Left lobe of liver (tissue), 2 donors: ENCODE results near the gene LRBA. TPM values are rescaled to one million over a fixed set of nuclear protein-coding genes. Genes with fewer than 3 reads are reported as not detected.
"Not testable (repeated sequence)": the region's sequence is repeated elsewhere in the genome, so short reads cannot be mapped to it uniquely, and the experiment has no call there.

ENCODE experiments used
- ATAC-seq: fragments of 200-7000 bp; cut with Tn5 transposase; one replicate; pipeline ENCODE4 v1.9.1; 2020; ENCODE audit warnings: mild to moderate bottlenecking, moderate library complexity
- DNase-seq: peaks from one replicate; pipeline ENCODE4 v3.0.0-alpha.2; 2020; ENCODE audit warnings: low spot score
- total RNA-seq: library from RNA; stranded (reverse); gene quantifications from one replicate; pipeline ENCODE4 v1.2.1, GENCODE V29; 2021
- donor health status: DM: no; HTN: no; CAD: no; lungs with moderate emphysema.
- donor health status: DM: no; HTN: yes; CAD: no.

LRBA gene
- total RNA-seq, 1 donor from 2014 or later = 26.7 TPM

DNA sequence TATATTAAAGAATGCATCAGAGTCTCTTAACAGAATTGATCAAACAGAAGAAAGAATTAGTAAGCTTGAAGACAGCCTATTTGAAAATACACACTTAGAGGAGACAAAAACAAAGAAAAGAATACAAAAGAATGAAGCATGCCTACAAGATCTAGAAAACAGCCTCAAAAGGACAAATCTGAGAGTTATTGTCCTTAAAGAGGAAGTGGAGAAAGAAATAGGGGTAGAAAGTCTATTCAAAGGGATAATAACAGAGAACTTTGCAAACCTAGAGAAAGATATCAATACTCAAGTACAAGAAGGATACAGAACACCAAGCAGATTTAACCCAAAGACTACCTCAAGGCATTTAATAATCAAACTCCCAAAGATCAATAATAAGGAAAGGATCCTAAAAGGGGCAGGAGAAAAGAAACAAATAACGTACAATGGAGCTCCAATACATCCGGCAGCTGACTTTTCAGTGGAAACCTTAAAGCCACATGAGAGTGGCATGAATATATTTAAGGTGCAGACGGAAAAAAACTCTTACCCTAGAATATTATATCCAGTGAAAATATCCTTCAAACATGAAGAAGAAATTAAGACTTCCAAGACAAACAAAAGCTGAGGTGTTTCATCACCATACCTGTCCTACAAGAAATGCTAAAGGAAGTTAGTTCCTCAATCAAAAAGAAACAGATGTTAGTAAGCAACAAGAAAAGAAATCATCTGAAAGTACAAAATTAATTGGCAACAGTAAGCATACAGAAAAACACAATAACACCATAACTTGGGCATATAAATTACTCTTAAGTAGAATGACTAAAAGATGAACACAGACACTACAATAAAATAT lies 36.1 kb downstream of the LRBA start:
- no peak for ATAC-seq
- no peak for DNase-seq

DNA sequence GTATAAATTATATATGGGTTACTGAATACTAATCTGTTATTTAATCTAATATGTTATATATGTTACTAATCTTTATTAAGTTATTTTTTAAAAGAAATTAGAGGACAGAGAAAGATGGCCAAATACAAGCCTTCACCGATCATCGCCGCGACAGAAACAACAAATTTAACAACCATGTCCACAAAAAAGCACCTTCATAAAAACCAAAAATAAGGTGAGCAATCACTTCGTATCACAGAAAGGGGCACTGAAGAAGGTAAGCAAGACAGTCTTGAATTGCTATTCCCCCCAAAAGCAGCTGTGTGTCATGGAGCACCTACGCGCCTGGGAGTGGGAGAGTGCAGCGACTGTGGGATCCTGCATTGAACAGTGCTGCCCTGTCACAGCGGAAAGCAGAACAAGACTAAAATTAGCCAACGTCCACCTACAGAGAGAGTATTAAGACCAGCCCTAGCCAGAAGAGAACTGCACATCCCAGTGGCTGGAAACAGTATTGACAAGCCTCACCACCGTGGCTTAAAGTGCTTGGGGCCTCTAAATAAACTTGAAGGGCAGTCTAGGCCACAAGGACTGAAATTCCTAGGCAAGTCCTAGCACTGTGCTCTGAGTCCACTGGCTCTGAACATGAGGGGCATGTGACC lies 38.5 kb downstream of the LRBA start:
- no peak for DNase-seq
- ATAC-seq = peak; percentile 19

DNA sequence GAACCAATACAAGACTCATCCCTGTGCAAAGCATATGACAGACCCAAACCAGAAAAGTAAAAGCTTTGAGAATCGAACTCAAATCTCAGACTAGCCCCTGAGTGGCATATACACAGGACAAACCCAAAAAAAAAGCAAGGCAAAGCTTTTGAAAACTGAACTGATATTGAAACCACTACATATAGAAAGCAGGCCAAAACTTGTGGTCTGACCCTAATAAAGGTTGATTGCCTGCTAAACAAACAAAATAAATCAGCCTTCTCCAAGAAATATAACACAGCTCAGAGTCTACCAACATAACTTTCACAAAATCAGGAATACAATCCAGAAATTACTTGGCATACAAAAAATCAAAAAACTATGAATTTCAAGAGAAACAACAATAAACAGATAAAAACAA lies 40.3 kb downstream of the LRBA start:
- peak; percentile 67 for ATAC-seq

DNA sequence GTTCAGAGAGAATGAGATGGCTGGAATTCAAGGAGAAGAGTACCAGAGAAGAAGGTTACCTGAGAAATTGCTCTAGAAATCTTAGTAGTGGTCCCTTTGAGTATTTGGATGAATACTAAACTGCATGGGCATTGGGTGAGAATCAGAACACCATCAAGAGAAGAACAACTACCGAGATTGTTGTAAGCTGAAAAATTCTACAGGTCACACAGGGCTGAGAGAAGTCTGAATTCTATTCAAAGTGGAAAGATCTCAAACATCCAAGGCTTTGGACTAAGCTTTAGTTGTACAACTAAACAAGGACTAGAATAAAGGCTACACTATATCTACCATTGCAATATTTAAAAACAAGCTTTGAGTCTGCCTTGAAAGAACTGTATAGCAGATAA lies 40.8 kb downstream of the LRBA start:
- ATAC-seq (no peak), DNase-seq (no peak)

More for the DNA sequence above, 40.3 kb downstream of the LRBA start:
- DNase-seq = no peak

DNA sequence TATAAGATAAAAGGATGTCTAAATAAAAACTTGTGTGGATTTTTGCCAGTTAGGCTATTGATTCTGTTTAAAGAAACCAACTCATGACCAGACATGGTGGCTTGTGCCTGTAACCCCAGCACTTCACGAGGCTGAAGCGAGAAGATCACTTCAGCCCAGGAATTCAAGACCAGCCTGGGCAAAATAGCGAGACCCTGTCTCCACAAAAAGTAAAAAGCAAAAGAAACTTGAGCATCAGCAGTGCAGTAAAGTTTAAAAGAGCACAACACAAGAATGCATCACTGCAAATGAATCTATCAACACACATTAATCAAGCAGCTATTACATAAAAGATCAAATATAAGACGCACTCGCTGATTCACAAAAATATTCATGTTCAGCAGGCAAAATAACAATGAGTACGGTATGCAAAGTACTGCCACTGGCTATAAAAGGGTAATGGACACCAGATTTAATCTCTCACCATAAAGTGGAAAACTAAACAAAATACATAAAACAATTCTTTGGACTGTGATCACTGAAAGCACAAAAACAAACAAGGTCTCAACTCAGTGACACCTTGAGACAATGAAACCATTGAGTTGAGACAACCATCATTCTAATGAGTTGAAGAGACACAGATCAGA lies 41.3 kb downstream of the LRBA start:
- DNase-seq (no peak), ATAC-seq (no peak)

DNA sequence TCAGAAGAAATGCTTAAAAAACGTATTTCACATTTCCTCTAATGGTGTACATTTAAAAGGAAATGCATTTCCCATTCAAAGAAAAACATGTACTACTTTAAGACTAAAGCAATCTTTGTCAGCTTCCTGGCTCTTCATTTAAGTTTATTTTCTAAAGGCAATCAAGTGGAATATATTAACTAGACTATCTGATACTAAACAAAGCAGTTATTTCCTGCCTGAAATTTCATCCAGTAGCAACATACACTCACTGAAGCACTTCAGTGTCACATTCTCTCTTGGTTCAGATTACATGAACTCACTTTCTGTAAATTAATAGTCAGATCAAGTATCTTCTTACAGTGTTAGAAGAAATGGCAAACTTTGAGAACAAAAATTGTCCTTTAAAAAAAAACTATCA lies 42.5 kb downstream of the LRBA start:
- DNase-seq (no peak), ATAC-seq (no peak)

DNA sequence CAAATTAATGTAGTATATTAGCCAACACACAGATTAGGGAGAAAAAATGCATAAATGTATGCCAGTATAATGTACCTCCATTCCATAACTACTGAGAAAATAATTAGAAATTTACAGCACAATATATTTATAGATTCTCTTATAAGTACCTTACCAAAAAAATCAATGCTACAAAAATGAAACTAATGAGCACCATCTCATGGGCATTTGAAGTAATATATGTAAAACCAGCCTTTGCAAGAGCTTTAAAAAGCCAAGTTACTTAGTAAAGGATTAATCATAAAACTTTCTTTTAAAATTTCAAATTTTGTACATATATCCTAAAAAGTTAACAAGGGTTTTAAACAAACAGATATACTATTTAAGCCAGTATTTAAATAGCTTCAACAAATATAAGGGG lies 43.2 kb downstream of the LRBA start:
- DNase-seq (no peak), ATAC-seq (no peak)

DNA sequence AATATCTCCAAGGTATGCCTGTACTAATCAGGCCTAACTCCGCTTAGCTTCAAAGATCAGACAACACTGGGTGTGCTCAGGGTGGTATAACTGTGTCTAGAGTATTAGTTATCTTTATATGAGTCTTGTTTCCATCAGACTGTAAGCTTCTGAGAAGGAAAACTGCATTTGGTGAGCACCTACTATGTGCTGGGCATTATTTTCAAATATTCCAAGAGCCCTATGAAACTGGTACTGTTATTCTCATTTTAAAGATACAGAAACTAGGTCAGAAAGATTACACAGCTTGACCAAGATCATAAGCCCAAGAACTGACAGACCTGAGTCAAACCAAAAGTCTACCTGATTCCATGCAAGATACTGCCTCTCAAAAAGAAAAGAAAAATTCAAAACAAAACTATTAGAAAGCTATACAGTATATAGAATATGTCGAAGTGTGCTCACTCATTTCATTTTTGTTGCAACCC lies 44.4 kb downstream of the LRBA start:
- ATAC-seq (no peak), DNase-seq (no peak)

DNA sequence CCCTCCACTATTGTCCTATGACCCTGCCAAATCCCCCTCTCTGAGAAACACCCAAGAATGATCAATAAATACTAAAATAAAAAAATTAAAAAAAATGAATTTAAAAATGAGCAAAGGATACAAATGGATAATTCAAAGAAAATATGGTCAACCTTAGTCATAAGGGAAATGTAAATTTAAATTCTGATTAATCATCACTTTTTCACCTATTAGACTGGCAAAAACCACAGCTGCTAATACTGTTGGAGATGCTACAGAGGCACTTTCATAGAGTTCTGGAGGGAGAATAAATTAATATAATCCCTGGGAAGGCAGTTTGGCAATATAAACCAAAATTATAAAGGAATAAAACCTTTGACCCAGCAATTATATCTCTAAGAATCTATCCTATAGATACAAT lies 50.3 kb downstream of the LRBA start:
- DNase-seq (no peak), ATAC-seq (no peak)

DNA sequence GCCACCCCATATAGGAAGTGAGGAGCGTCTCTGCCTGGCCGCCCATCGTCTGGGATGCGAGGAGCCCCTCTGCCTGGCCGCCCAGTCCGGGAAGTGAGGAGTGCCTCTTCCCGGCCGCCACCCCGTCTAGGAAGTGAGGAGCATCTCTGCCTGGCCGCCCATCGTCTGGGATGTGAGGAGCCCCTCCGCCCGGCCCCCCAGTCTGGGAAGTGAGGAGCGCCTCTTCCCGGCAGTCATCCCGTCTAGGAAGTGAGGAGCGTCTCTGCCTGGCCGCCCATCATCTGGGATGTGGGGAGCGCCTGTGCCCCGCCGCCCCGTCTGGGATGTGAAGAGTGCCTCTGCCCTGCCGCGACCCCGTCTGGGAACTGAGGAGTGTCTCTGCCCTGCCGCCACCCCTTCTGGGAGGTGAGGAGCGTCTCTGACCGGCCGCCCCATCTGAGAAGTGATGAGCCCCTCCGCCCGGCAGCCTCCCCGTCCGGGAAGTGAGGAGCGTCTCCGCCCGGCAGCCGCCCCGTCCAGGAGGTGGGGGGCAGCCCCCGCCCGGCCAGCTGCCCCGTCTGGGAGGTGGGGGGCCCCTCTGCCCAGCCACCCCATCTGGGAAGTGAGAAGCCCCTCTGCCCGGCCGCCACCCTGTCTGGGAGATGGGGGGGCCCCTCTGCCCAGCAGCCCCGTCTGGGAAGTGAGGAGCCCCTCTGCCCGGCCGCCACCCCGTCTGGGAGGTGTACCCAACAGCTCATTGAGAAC lies 51.3 kb downstream of the LRBA start:
- DNase-seq, ATAC-seq: not testable (repeated sequence)

DNA sequence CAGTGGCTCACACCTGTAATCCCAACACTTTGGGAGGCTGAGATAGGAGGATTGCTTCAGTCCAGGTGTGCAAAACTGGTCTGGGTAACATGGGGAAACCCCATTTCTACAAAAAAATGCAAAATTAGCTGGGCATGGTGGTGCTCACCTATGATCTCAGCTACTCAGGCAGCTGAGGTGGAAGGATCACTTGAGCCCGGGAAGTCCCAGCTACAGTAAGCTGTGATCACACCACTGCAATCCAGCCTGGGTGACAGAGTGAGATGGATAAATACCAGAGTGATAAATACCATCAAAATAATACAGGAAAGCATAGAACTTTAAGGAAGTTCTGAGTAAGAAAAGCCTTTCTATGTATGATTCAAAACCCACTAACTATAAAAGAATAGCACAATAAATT lies 52.8 kb downstream of the LRBA start:
- ATAC-seq (peak; percentile 18), DNase-seq (no peak)

DNA sequence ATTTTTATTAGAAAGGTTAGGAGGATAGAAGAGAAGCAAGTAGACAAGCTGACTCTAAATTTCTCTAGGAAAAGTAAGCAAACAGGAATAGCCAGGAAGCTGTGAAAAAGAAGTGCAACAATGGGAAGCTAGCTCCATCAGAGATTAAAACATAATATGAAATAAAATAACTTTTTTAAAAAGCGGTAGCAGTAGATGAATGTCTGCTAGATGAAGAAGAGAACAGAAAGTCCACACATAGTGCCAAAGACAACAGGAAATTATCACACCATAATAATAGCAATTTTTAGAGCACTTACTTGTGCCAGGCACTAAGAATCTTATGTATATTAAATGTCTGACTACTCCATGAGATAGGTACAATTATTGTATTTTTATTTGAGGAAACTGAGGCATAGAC lies 53.5 kb downstream of the LRBA start:
- ATAC-seq = no peak
- DNase-seq = no peak

DNA sequence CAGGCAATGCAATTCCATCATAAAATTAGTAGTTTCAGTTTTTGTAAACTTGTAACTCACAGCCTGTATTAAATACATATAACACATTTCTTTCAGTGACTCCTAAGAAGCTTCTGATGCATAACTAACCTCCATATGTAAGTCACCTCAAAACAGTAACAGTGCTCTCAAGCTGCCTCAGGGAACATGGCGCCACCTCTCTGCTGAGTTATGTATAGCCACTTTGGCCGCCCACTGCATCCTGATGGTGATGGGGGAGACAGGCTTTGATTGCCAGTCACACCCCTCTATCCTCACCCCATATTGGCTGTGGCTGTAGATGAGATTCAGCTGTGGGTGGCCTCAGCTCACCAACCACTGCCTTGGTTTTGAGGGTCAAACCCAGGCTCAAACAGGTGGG lies 54.3 kb downstream of the LRBA start:
- DNase-seq = no peak
- peak; percentile 67 for ATAC-seq

DNA sequence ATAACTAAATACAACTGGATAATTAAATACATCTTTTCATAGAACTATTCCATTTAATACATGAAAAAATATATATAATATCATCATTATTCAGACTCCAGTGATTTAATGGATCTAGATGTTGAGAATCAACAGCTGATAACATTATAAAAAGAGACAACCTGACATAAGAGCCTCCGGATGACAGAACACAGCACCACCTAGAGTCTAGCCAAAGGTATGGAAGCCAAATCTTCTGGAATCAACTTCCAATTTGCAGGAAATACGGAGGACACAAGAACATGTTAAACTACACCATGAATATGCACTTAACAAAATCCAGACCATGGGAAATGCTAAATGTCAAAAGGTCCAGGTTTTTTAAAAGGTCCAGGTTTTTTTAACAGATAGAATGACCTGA lies 55.0 kb downstream of the LRBA start:
- no peak for DNase-seq
- peak; percentile 93 for ATAC-seq

DNA sequence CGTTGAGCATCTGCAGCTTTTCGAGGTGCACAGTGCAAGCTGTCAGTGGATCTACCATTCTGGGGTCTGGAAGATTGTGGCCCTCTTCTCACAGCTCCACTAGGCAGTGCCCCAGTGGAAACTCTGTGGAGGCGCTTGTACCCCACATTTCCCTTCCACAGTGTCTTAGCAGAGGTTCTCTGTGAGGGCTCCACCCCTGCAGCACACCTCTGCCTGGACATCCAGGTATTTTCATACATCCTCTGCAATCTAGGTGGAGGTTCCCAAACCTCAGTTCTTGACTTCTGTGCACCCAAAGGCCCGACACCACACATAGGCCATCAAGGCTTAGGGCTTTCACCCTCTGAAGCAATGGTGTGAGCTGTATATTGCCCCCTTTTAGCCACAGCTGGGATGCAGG lies 57.1 kb downstream of the LRBA start:
- ATAC-seq = not testable (repeated sequence)

DNA sequence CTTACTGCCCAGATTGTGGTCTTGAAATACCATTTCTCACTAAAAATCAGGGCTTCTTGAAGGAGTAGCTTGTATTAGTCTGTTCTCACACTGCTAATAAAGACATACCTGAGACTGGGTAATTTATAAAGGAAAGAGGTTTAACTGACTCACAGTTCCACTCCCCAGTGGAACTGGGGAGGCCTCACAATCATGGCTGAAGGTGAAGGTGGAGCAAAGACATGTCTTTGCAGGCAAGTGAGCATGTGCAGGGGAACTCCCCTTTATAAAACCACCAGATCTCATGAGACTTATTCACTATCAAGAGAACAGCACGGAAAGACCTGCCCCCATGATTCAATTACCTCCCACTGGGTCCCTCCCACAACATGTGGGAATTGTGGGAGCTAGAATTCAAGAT lies 58.0 kb downstream of the LRBA start:
- not testable (repeated sequence) for DNase-seq, ATAC-seq

More for the DNA sequence above, 57.1 kb downstream of the LRBA start:
- not testable (repeated sequence) for DNase-seq

DNA sequence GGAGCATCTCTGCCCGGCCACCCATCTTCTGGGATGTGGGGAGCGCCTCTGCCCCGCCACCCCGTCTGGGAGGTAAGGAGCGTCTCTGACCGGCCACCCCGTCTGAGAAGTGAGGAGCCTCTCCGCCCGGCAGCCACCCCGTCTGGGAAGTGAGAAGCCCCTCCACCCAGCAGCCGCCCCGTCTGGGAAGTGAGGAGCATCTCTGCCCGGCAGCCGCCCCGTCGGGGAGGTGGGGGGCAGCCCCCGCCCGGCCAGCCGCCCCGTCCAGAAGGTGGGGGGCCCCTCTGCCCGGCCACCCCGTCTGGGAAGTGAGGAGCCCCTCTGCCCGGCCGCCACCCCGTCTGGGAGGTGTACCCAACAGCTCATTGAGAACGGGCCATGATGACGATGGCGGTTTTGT lies 61.2 kb downstream of the LRBA start:
- not testable (repeated sequence) for ATAC-seq, DNase-seq

DNA sequence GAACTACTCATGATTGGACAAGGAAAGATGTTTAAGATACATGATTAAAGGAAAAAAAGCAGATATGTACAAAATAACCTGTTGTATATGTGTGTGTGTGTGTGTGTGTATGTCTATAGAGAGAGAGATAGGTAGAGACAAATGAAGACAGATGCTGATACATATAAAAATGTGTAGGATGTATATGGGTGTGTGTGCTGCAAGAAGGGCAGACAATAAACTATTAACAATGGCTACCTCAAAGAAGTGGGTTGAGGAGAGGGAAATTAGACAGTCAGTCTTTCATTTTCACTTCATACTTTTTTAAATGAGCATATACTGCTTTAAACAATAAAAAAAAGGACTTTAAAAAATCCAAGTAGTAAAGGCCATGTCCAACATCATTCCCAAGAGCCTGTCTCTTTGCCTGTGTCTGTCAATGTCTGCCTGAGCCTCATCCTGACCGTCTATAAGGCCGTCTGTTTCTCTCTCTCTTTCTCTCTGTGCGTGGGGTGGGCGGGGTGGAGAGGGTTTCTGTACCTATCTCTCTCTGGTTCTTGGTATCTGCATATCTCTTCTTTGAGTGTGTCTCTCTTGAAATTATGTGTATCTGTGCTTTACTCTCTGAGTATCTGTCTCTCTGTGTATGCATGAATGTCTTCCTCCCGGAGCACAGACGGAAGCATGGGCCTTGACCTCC lies 62.8 kb downstream of the LRBA start:
- ATAC-seq (no peak), DNase-seq (no peak)

DNA sequence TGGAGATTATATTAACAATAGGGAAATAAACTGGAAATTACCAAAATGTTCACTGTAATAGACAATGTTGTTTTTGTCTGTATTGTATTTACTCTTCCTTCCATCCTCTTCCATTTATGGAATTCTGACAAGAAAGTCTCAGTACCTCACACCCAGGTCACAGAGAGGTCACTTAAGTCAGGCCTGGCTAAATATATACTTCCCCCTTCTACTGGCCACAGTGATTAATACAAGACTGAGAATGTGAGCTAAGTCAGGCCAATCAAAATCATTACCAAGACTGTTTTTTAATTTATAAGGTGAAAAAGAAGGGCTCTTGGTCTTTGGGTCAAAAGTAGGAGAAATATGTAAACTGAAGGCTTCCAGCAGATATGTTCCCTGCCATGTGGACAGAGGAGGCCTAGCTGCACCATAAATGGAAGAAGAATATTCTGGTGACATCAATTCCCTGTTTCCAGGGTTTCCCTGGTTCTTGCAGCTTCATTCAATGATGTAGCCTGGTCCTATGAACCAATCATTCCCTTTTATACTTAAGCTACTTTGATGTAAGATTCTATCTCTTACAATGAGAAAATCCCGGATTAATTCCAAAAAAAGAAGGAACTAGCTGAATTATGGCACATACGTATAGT lies 64.3 kb downstream of the LRBA start:
- peak; percentile 45 for ATAC-seq
- DNase-seq = no peak

DNA sequence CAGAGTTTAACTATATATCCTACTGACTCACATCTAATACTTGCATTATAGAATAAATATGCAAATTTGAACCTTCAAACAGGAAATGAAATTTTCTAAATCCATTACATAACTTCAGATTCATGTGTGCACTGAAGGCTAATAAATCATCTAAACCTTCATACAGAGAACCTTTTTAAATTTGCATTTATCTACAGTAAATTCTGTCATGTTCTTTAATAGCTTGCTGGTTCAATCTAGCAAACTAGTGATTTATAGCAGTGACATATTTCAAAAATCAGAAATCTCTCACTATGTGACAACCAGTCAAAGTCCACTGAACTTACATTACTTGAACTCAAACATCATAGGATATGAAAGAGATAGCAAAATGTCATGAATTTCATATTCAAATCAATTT lies 65.1 kb downstream of the LRBA start:
- no peak for DNase-seq
- ATAC-seq = no peak
